ENCODE measurements around the gene KDM4B. TPM values are rescaled to one million over a fixed set of nuclear protein-coding genes. Genes with fewer than 3 reads are reported as not detected.

Gene KDM4B
- total RNA-seq, 4 donors from 2014 or later: 14.0 to 39.9 (median 19.5) TPM

DNA sequence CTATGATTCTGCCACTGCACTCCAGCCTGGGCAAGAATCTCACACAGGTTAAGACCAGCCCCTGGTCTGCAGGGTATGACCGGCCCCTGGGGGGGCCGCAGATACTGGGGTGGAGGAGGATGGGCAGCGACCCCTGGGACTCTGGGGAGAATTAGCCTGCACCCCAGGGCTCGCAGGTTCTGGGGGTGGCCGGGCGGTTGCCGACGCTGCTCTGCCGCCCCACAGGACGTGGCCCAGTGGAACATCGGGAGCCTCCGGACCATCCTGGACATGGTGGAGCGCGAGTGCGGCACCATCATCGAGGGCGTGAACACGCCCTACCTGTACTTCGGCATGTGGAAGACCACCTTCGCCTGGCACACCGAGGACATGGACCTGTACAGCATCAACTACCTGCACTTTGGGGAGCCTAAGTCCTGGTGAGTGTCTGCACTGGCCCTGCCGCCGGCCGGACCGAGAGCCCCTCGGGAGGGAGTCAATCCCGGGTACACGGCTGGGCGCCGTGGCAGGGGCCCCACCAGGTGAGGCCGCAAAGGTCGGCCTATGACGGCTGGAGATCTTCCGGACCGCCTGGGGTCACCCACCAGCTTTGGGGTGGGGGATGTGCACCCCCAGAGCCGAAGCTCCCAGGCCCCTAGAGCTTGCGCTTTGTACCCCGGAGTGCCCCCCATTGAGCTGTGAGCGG, 78.5 kb downstream of the KDM4B start:
- Histone ChIP-seq H3K27me3 (no peaks in the 10 kb centered on the region), H3K4me1 (peaks cover 36 to 55% (median 44%) of the 10 kb centered on the region in 3 donors), H3K27ac (peak overlapping the region; percentile 64 to 86 (median 68)), H3K4me3 (no peak overlapping the region), H3K9me3 (no peaks in the 10 kb centered on the region), H3K36me3 (peaks cover 7 to 59% (median 11%) of the 10 kb centered on the region in 3 donors)
- DNase-seq: no peak
- no peak for TF ChIP-seq CTCF (IDR thresholded peaks at IDR 0.05)
- no peak for TF ChIP-seq POLR2A (IDR thresholded peaks at IDR 0.05)
- intact Hi-C loops (cut with DNase I): loop anchor here (10.0 kb wide), 1 partner anchor 537 kb away; no protein-coding TSS in a partner anchor
- 93% methylated on average over 11 of the region's 39 CpGs; no CpG with 5 or more reads in 1 of the 2 donors for WGBS, 2 donors

- peak overlapping the region; percentile 65 to 86 (median 73) for H3K27ac ChIP-seq
- intact Hi-C loops (cut with DNase I): loop anchor here (10.0 kb wide), 1 partner anchor 537 kb away; no protein-coding TSS in a partner anchor
Observed at GRCh38 chr19:5048091-5048726, 79.3 kb downstream of the KDM4B start.

DNA sequence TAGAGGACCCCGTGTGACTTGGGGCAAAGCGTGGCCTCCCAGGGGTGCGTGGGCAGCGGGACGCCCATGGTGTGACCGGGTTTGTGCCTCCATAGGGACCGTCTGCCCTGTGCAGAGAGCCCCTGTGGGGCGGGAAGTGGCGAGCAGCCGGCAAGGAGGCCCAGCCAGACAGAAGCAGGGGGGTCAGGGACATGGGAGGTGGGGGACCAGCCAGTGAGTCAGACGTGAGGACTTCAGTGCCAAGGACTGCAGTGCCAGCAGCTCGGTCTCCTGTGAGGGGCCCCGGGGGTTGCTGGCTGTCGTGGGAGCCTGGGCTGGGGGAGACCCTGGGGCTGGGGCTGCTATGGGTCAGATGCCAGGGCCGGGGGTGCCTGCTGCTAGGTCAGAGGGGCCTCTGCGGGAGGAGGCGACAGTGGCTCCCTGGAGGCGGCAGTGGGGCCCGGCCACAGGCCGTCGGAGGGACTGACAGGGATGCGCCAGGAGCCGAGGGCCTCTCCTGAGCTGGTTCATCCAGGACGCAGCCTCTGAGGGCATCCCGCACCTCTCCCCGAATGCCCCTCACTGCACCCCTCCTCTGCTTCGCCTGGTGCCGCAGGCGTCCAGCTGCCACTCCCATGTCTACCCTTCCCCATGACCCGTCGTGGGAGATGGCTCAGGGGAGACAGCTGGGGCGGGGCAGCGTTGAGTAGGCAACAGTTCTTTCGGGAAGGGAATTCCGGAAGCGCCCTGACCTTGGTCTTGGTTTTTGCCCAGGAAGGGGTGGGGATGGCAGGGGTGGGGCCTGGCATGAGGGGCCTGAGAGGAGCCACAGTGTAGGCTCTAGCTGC, 80.0 kb downstream of the KDM4B start:
- intact Hi-C loops (cut with DNase I): loop anchor here (10.0 kb wide), 1 partner anchor 536 kb away; no protein-coding TSS in a partner anchor
- H3K27ac ChIP-seq: peak overlapping the region; percentile 28 to 86 (median 66)
- peaks cover 36 to 55% (median 44%) of the 10 kb centered on the region in 3 donors for H3K4me1 ChIP-seq
- H3K36me3 ChIP-seq: peaks cover 11 to 62% (median 12%) of the 10 kb centered on the region in 3 donors
- no peak for TF ChIP-seq CTCF (IDR thresholded peaks at IDR 0.05)
- TF ChIP-seq POLR2A (IDR thresholded peaks at IDR 0.05): no peak
- no peak for DNase-seq
- WGBS, 2 donors: 32 to 42% methylated on average over 7 to 8 of the region's 36 CpGs
- H3K27me3 ChIP-seq: no peaks in the 10 kb centered on the region
- H3K4me3 ChIP-seq: peak overlapping the region in 1 of 4 donors; percentile 32
- no peaks in the 10 kb centered on the region for H3K9me3 ChIP-seq

More at GRCh38 chr19:5048091-5048726, 79.3 kb downstream of the KDM4B start:
- Histone ChIP-seq H3K4me1 (peaks cover 36 to 55% (median 44%) of the 10 kb centered on the region in 3 donors), H3K9me3 (no peaks in the 10 kb centered on the region), H3K4me3 (peak overlapping the region in 1 of 4 donors; percentile 32), H3K27me3 (no peaks in the 10 kb centered on the region), H3K36me3 (peaks cover 11 to 59% (median 12%) of the 10 kb centered on the region in 3 donors)
- DNase-seq: no peak
- TF ChIP-seq POLR2A (IDR thresholded peaks at IDR 0.05) (no peak), CTCF (IDR thresholded peaks at IDR 0.05) (peak; percentile 94 to 100 (median 98))
- WGBS, 2 donors: 50 to 72% methylated on average over 2 to 6 of the region's 44 CpGs

- Histone ChIP-seq H3K4me1 (peaks cover 36 to 55% (median 44%) of the 10 kb centered on the region in 3 donors), H3K27ac (peak overlapping the region in 3 of 4 donors; percentile 28 to 86 (median 76)), H3K9me3 (no peaks in the 10 kb centered on the region), H3K4me3 (no peak overlapping the region), H3K36me3 (peaks cover 14 to 67% (median 19%) of the 10 kb centered on the region in 3 donors), H3K27me3 (no peaks in the 10 kb centered on the region)
- no peak for DNase-seq
- TF ChIP-seq CTCF (IDR thresholded peaks at IDR 0.05): no peak
- no peak for TF ChIP-seq POLR2A (IDR thresholded peaks at IDR 0.05)
- WGBS, 2 donors: 41% methylated on average over 2 of the region's 9 CpGs; no CpG with 5 or more reads in 1 of the 2 donors
- intact Hi-C loops (cut with DNase I): loop anchor here (10.0 kb wide), 1 partner anchor 535 kb away; no protein-coding TSS in a partner anchor
Observed at GRCh38 chr19:5049561-5049960, 80.6 kb downstream of the KDM4B start.
